HL-60 (cell line): Measurements from ENCODE around the gene SWI5.

Experiments
- DNase-seq, 2 experiments: peaks; one replicate each; pipeline ENCODE4 v3.0.0-alpha.2; 2010 to 2020; ENCODE audit warnings: low read depth in 1 of 2, low spot score in 1 of 2
- H3K27ac ChIP-seq: fragments of 250-450 bp; sonication (Bioruptor Pico); replicated peaks from 2 replicates; pipeline ENCODE4 v1.5.1; 2020; ENCODE audit warnings: mild to moderate bottlenecking, moderate library complexity
- H3K27me3 ChIP-seq: fragments of 250-450 bp; sonication (Bioruptor Pico); 2 replicates; pipeline ENCODE4 v1.5.1; 2021; ENCODE audit warnings: mild to moderate bottlenecking, moderate library complexity; ENCODE audit not compliant: insufficient read depth, poor library complexity, severe bottlenecking
- H3K4me3 ChIP-seq: replicated peaks from 2 replicates; pipeline ENCODE4 v1.5.1; 2011; ENCODE audit warnings: mild to moderate bottlenecking, control low read depth, low read length; ENCODE audit not compliant: insufficient read depth
- CTCF ChIP-seq: IDR thresholded peaks from one replicate; pipeline ENCODE4 v1.5.1; 2011; ENCODE audit warnings: low read length, control low read depth, inconsistent platforms; ENCODE audit not compliant: insufficient read depth
- GABPA ChIP-seq: IDR thresholded peaks from 2 replicates; pipeline ENCODE4 v1.6.1; 2012; ENCODE audit warnings: low read depth
- POLR2AphosphoS5 ChIP-seq: IDR thresholded peaks from 2 replicates; pipeline ENCODE4 v1.6.1; 2012; ENCODE audit warnings: low read depth
- REST ChIP-seq: IDR thresholded peaks from 2 replicates; pipeline ENCODE4 v1.6.1; 2012; ENCODE audit warnings: low read depth; ENCODE audit not compliant: insufficient replicate concordance
- SPI1 ChIP-seq: IDR thresholded peaks from 2 replicates; pipeline ENCODE4 v1.6.1; 2012; ENCODE audit warnings: low read depth, mild to moderate bottlenecking, borderline replicate concordance

Gene SWI5

GRCh38 chr9:128325629-128326028, 49.6 kb downstream of the SWI5 start:
- no peaks in the 10 kb centered on the region for H3K27me3 ChIP-seq
- DNase-seq = no peak
- no peak overlapping the region for H3K27ac ChIP-seq
- no peak overlapping the region for H3K4me3 ChIP-seq
- TF ChIP-seq CTCF = no peak
- no peak for TF ChIP-seq REST
- TF ChIP-seq GABPA = no peak
- no peak for TF ChIP-seq POLR2AphosphoS5
- no peak for TF ChIP-seq SPI1

GRCh38 chr9:128333451-128333869, 57.4 kb downstream of the SWI5 start:
- TF ChIP-seq CTCF (no peak), POLR2AphosphoS5 (no peak), GABPA (no peak), REST (no peak), SPI1 (no peak)
- Histone ChIP-seq H3K4me3 (no peak overlapping the region), H3K27me3 (no peaks in the 10 kb centered on the region), H3K27ac (no peak overlapping the region)
- no peak for DNase-seq

DNA sequence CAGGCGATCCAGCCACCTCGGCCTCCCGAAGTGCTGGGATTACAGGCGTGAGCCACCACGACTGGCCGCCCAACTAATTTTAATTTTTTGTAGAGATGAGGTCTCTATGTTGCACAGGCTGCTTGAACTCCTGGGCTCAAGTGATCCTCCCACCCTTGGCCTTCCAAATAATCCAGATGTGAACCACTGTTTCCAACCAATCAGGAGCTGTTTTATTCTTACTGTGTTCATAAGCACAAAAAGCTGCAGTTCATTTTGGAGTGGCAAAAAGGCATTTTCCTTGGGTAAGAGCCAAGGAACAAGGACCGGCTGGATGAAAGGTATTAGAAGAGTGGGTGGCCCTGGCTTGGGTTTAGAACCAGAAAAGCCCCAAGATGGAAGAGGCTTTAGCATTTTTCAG, 59.1 kb downstream of the SWI5 start:
- Histone ChIP-seq H3K4me3 (no peak overlapping the region), H3K27me3 (no peaks in the 10 kb centered on the region), H3K27ac (no peak overlapping the region)
- TF ChIP-seq SPI1 (no peak), GABPA (no peak), REST (no peak), CTCF (no peak), POLR2AphosphoS5 (no peak)
- no peak for DNase-seq
